Coronary artery (tissue), 2 donors: ENCODE data around the gene PDCD6IP.

Source experiments
- DNase-seq: peaks from one replicate; pipeline ENCODE4 v3.0.0-alpha.2; 2017; ENCODE audit warnings: low spot score
- H3K27ac ChIP-seq, 2 donors: fragments of 200-600 bp; sonication (generic); one replicate each; pipeline ENCODE4 v1.5.1; 2016 to 2019
- H3K4me3 ChIP-seq: fragments of 200-600 bp; sonication (generic); 2 replicates; pipeline ENCODE4 v1.5.1; 2016; ENCODE audit warnings: mild to moderate bottlenecking, moderate library complexity
- TF ChIP-seq, protein P1 (sequence below): fragments of 200-600 bp; sonication (generic); IDR thresholded peaks from one replicate; pipeline ENCODE4 v1.5.1; 2019; ENCODE audit warnings: antibody characterized with exemption

The PDCD6IP gene

DNA sequence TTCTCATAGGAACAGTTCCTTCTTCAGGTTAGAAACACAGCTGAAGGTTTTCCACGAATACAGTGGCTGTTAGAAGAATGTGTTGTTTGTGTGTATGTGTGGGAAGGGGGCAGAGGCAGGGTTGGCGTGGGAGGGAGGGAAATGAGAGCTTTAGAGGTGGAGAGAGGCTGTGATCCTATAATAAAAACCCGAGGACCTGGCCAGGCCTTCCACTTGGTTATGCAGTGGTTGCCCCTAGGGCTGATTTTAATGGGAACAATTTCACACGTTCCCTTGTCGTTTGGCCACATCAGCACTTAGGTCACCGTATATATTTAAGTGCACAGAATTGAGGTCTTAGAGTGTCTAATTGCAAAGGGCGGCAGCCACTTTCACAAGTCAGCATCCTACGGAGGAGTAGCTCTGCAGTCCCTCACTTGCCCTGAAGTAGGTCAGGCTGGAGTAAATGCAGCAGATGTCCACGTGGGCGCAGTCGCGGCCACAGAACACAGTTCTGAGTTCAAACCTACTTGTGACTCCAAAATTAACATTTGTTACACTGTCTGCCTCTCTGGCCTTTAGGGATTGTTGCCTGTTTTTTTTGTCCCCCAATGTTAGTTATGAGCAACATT, 85.6 kb downstream of the PDCD6IP start:
- TF ChIP-seq, protein P1, sequence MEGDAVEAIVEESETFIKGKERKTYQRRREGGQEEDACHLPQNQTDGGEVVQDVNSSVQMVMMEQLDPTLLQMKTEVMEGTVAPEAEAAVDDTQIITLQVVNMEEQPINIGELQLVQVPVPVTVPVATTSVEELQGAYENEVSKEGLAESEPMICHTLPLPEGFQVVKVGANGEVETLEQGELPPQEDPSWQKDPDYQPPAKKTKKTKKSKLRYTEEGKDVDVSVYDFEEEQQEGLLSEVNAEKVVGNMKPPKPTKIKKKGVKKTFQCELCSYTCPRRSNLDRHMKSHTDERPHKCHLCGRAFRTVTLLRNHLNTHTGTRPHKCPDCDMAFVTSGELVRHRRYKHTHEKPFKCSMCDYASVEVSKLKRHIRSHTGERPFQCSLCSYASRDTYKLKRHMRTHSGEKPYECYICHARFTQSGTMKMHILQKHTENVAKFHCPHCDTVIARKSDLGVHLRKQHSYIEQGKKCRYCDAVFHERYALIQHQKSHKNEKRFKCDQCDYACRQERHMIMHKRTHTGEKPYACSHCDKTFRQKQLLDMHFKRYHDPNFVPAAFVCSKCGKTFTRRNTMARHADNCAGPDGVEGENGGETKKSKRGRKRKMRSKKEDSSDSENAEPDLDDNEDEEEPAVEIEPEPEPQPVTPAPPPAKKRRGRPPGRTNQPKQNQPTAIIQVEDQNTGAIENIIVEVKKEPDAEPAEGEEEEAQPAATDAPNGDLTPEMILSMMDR = no peak
- no peak for DNase-seq
- peak overlapping the region; percentile 38 for H3K4me3 ChIP-seq

DNA sequence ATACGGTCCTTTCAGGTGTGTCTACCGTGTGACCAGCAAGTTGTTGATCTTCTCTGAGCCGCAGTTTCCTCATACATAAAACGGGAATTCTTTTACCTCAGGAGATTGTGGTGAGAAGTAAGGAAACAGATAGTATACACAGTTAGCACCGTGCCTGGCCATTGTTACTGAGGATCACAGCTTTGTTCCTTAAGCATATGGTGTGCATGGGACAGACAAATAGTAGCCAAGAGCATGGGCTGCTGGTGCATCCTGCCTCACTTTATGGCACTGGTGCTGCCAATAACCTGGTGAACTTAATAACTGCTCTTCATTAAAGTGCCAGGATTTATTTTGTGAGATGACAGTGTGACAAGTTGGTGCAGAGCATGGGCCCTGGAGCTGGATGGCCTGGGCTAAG, 86.3 kb downstream of the PDCD6IP start:
- TF ChIP-seq, protein P1 = no peak
- no peak overlapping the region for H3K27ac ChIP-seq
- no peak overlapping the region for H3K4me3 ChIP-seq
- no peak for DNase-seq

More for the DNA sequence above, 85.6 kb downstream of the PDCD6IP start:
- no peak overlapping the region for H3K27ac ChIP-seq

DNA sequence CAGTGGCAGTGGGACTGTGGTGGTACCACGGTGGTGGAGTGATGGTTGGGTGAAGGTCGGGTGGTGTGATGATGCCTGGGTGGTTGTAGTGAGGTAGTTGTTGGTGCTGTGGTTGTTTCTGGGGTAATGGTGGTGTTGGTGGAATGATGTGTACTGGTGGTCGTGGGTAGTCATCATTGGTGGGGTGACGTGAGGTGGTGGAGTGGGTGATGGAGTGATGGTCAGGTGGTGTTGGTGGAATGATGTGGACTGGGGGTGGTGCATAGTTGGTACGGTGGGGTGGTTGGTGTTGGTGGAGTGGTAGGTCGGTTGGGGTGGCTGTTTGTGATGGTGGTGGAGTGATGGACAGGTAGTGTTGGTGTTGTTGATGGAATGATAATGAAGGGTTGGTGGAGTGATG, 87.1 kb downstream of the PDCD6IP start:
- Histone ChIP-seq H3K4me3 (no peak overlapping the region), H3K27ac (no peak overlapping the region)
- DNase-seq = no peak
- TF ChIP-seq, protein P1 = no peak

DNA sequence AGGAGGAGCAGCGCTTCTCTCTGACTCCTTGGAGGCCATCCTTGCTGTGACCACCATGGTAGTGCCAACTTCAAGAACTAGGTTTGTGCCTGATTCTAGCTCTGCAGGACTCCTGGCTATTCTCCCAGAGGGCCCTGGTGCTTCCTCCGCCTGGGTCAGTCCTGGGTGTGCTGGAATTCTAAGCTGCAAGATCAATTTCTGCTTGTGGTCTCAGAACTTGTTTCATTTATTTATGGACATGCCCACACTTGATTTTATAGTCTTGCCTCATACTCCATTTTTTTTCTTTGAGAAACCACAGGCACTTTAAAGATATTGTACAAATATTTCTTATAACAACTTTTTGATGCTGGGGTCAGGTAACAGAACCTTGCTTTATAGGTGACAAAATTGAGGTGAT, 87.6 kb downstream of the PDCD6IP start:
- no peak for DNase-seq
- H3K27ac ChIP-seq = no peak overlapping the region
- TF ChIP-seq, protein P1 = no peak
- no peak overlapping the region for H3K4me3 ChIP-seq

DNA sequence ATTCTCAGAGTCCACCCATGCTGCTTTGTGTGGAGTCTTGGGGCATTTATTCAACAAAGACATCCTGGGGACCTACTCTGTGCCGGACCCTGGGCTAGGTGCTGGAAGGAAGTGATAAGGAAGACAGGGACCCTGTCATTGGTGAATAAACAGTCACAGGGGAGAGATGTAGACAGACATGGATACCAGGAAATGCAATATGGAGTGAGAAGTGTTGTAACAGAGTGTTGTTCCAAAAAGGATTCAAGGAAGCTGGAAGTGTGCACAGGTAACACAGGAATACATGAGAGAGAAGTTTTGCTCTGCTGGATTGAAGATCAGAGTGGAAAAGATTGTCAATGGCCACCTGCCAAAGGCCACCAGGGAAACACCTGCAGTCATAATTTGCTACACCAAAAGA, 89.0 kb downstream of the PDCD6IP start:
- H3K27ac ChIP-seq = no peak overlapping the region
- no peak for DNase-seq
- TF ChIP-seq, protein P1 = no peak
- H3K4me3 ChIP-seq = no peak overlapping the region

DNA sequence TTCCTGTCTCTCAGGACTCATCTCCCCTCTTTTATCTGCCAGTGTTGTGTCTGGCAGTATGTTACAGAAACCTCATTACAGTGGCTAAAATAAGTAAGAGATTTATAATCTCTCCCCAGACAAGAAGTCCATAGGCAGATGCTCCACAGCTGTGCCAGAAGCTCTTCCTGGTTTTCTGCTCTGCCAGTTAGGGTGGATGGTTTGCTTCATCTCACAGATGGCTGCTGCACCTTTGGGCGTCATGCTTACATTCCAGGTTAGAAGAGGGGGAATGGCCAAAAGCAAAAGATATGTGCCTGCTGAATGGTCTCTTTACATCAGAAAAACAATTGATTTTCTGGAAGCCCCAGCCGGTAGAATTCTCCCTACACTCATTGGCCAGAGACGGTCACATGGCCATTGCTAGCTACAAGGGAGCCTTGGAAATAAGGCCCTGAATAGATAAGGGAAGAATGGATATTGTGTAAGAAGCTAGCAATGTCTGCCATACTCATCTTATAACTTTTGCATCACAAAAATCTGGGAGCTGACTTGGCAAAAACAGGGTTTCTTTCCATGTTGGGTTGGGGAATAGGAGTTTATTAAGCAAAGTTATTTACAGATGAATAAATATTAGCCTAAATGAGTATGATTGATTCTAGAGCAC, 91.1 kb downstream of the PDCD6IP start:
- no peak for DNase-seq
- Histone ChIP-seq H3K4me3 (no peak overlapping the region), H3K27ac (no peak overlapping the region)
- TF ChIP-seq, protein P1 = no peak

DNA sequence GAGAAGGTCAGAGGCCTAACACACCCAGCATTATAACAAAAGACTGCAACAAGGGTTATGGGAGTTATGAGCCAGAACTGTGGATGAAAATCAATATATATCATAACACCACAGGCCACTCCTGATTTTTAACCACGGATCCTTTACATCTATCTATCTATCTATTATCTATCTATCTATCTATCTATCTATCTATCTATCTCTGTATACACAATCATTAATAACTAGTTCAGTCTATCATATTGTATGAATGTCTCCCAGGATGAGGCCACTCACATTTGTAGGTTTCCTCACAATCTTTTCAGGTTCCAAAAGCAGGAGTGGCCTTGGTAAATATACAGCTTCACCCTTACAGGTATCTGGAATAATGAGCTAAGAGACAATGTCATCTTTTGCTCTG, 94.2 kb downstream of the PDCD6IP start:
- H3K27ac ChIP-seq = no peak overlapping the region
- H3K4me3 ChIP-seq = no peak overlapping the region
- TF ChIP-seq, protein P1 = no peak
- no peak for DNase-seq
